ENCODE measurements around the gene SLC35G3. TPM values are rescaled to one million over a fixed set of nuclear protein-coding genes. Genes with fewer than 3 reads are reported as not detected.
A peak's percentile ranks its signal among the peaks of the same experiment; 100 is the strongest.
"Not testable (repeated sequence)": the region's sequence is repeated elsewhere in the genome, so short reads cannot be mapped to it uniquely, and the experiment has no call there.

The SLC35G3 gene
- polyA plus RNA-seq, 1 donor: not detected

- Histone ChIP-seq H3K27me3 (ENCODE audit: control insufficient read depth, insufficient read depth, low read length) (peaks cover 5% of the 10 kb centered on the region), H3K4me1 (ENCODE audit: control insufficient read depth, insufficient read depth, low read length) (no peaks in the 10 kb centered on the region), H3K9me3 (ENCODE audit: control insufficient read depth, low read depth, low read length) (no peaks in the 10 kb centered on the region), H3K4me3 (ENCODE audit: low read length) (no peak overlapping the region), H3K27ac (ENCODE audit: low read length) (no peak overlapping the region), H3K36me3 (ENCODE audit: control insufficient read depth, insufficient read depth, low read length) (no peaks in the 10 kb centered on the region)
- no peak for DNase-seq
- WGBS (ENCODE audit: insufficient coverage, low lambda C conversion rate): no CpG with 5 or more reads among the region's 3 CpGs
Observed at GRCh38 chr17:35235289-35235688, 41.1 kb upstream of the SLC35G3 start.

GRCh38 chr17:35234315-35234714 lies 40.1 kb upstream of the SLC35G3 start:
- not testable (repeated sequence) for H3K27ac ChIP-seq (ENCODE audit: low read length); H3K4me3 ChIP-seq (ENCODE audit: low read length); H3K27me3 ChIP-seq (ENCODE audit: control insufficient read depth, insufficient read depth, low read length); H3K4me1 ChIP-seq (ENCODE audit: control insufficient read depth, insufficient read depth, low read length); H3K9me3 ChIP-seq (ENCODE audit: control insufficient read depth, low read depth, low read length); DNase-seq; H3K36me3 ChIP-seq (ENCODE audit: control insufficient read depth, insufficient read depth, low read length)
- no CpG with 5 or more reads among the region's 4 CpGs for WGBS (ENCODE audit: insufficient coverage, low lambda C conversion rate)

GRCh38 chr17:35229638-35230037 lies 35.4 kb upstream of the SLC35G3 start:
- peaks cover 5% of the 10 kb centered on the region for H3K27me3 ChIP-seq (ENCODE audit: control insufficient read depth, insufficient read depth, low read length)
- H3K27ac ChIP-seq (ENCODE audit: low read length): no peak overlapping the region
- 86% methylated on average over 1 of the region's 1 CpG for WGBS (ENCODE audit: insufficient coverage, low lambda C conversion rate)
- DNase-seq: no peak
- H3K9me3 ChIP-seq (ENCODE audit: control insufficient read depth, low read depth, low read length): no peaks in the 10 kb centered on the region
- no peak overlapping the region for H3K4me3 ChIP-seq (ENCODE audit: low read length)
- H3K36me3 ChIP-seq (ENCODE audit: control insufficient read depth, insufficient read depth, low read length): no peaks in the 10 kb centered on the region
- no peaks in the 10 kb centered on the region for H3K4me1 ChIP-seq (ENCODE audit: control insufficient read depth, insufficient read depth, low read length)

- DNase-seq: no peak
- Histone ChIP-seq H3K9me3 (ENCODE audit: control insufficient read depth, low read depth, low read length) (no peaks in the 10 kb centered on the region), H3K4me3 (ENCODE audit: low read length) (no peak overlapping the region), H3K27ac (ENCODE audit: low read length) (no peak overlapping the region), H3K4me1 (ENCODE audit: control insufficient read depth, insufficient read depth, low read length) (no peaks in the 10 kb centered on the region), H3K27me3 (ENCODE audit: control insufficient read depth, insufficient read depth, low read length) (peaks cover 5% of the 10 kb centered on the region), H3K36me3 (ENCODE audit: control insufficient read depth, insufficient read depth, low read length) (no peaks in the 10 kb centered on the region)
- no CpG with 5 or more reads among the region's 2 CpGs for WGBS (ENCODE audit: insufficient coverage, low lambda C conversion rate)
Observed at GRCh38 chr17:35227546-35227945, 33.4 kb upstream of the SLC35G3 start.

GRCh38 chr17:35224436-35224835 lies 30.2 kb upstream of the SLC35G3 start:
- Histone ChIP-seq H3K27me3 (ENCODE audit: control insufficient read depth, insufficient read depth, low read length) (peaks cover 2% of the 10 kb centered on the region), H3K36me3 (ENCODE audit: control insufficient read depth, insufficient read depth, low read length) (no peaks in the 10 kb centered on the region), H3K4me3 (ENCODE audit: low read length) (no peak overlapping the region), H3K9me3 (ENCODE audit: control insufficient read depth, low read depth, low read length) (no peaks in the 10 kb centered on the region), H3K4me1 (ENCODE audit: control insufficient read depth, insufficient read depth, low read length) (no peaks in the 10 kb centered on the region), H3K27ac (ENCODE audit: low read length) (no peak overlapping the region)
- no CpG with 5 or more reads among the region's 1 CpG for WGBS (ENCODE audit: insufficient coverage, low lambda C conversion rate)
- no peak for DNase-seq

GRCh38 chr17:35222452-35222851 lies 28.3 kb upstream of the SLC35G3 start:
- no peak overlapping the region for H3K4me3 ChIP-seq (ENCODE audit: low read length)
- H3K27me3 ChIP-seq (ENCODE audit: control insufficient read depth, insufficient read depth, low read length): peaks cover 2% of the 10 kb centered on the region
- H3K4me1 ChIP-seq (ENCODE audit: control insufficient read depth, insufficient read depth, low read length): no peaks in the 10 kb centered on the region
- H3K27ac ChIP-seq (ENCODE audit: low read length): no peak overlapping the region
- H3K9me3 ChIP-seq (ENCODE audit: control insufficient read depth, low read depth, low read length): no peaks in the 10 kb centered on the region
- no peaks in the 10 kb centered on the region for H3K36me3 ChIP-seq (ENCODE audit: control insufficient read depth, insufficient read depth, low read length)
- WGBS (ENCODE audit: insufficient coverage, low lambda C conversion rate): no CpG with 5 or more reads among the region's 2 CpGs
- no peak for DNase-seq

GRCh38 chr17:35218915-35219314 lies 24.7 kb upstream of the SLC35G3 start:
- H3K27ac ChIP-seq (ENCODE audit: low read length): no peak overlapping the region
- DNase-seq: no peak

GRCh38 chr17:35217107-35217506 lies 22.9 kb upstream of the SLC35G3 start:
- DNase-seq: no peak
- Histone ChIP-seq H3K36me3 (ENCODE audit: control insufficient read depth, insufficient read depth, low read length) (no peaks in the 10 kb centered on the region), H3K9me3 (ENCODE audit: control insufficient read depth, low read depth, low read length) (no peaks in the 10 kb centered on the region), H3K4me3 (ENCODE audit: low read length) (no peak overlapping the region), H3K27me3 (ENCODE audit: control insufficient read depth, insufficient read depth, low read length) (no peaks in the 10 kb centered on the region), H3K4me1 (ENCODE audit: control insufficient read depth, insufficient read depth, low read length) (no peaks in the 10 kb centered on the region), H3K27ac (ENCODE audit: low read length) (no peak overlapping the region)
- WGBS (ENCODE audit: insufficient coverage, low lambda C conversion rate): 100% methylated on average over 2 of the region's 5 CpGs

More at GRCh38 chr17:35218915-35219314, 24.7 kb upstream of the SLC35G3 start:
- H3K9me3 ChIP-seq (ENCODE audit: control insufficient read depth, low read depth, low read length): no peaks in the 10 kb centered on the region
- H3K27me3 ChIP-seq (ENCODE audit: control insufficient read depth, insufficient read depth, low read length): no peaks in the 10 kb centered on the region
- H3K4me1 ChIP-seq (ENCODE audit: control insufficient read depth, insufficient read depth, low read length): no peaks in the 10 kb centered on the region
- 80% methylated on average over 1 of the region's 2 CpGs for WGBS (ENCODE audit: insufficient coverage, low lambda C conversion rate)
- no peaks in the 10 kb centered on the region for H3K36me3 ChIP-seq (ENCODE audit: control insufficient read depth, insufficient read depth, low read length)
- H3K4me3 ChIP-seq (ENCODE audit: low read length): no peak overlapping the region

- Histone ChIP-seq H3K4me3 (ENCODE audit: low read length) (no peak overlapping the region), H3K4me1 (ENCODE audit: control insufficient read depth, insufficient read depth, low read length) (no peaks in the 10 kb centered on the region), H3K27me3 (ENCODE audit: control insufficient read depth, insufficient read depth, low read length) (no peaks in the 10 kb centered on the region), H3K36me3 (ENCODE audit: control insufficient read depth, insufficient read depth, low read length) (no peaks in the 10 kb centered on the region), H3K27ac (ENCODE audit: low read length) (peak overlapping the region; percentile 23), H3K9me3 (ENCODE audit: control insufficient read depth, low read depth, low read length) (no peaks in the 10 kb centered on the region)
- no CpG with 5 or more reads among the region's 5 CpGs for WGBS (ENCODE audit: insufficient coverage, low lambda C conversion rate)
- no peak for DNase-seq
Observed at GRCh38 chr17:35214631-35215273, 20.6 kb upstream of the SLC35G3 start.

- DNase-seq: peak in 1 of 2 donors; percentile 3
- no peaks in the 10 kb centered on the region for H3K27me3 ChIP-seq (ENCODE audit: control insufficient read depth, insufficient read depth, low read length)
- no peaks in the 10 kb centered on the region for H3K36me3 ChIP-seq (ENCODE audit: control insufficient read depth, insufficient read depth, low read length)
- no peaks in the 10 kb centered on the region for H3K9me3 ChIP-seq (ENCODE audit: control insufficient read depth, low read depth, low read length)
- 77% methylated on average over 3 of the region's 3 CpGs for WGBS (ENCODE audit: insufficient coverage, low lambda C conversion rate)
- H3K4me3 ChIP-seq (ENCODE audit: low read length): no peak overlapping the region
- H3K27ac ChIP-seq (ENCODE audit: low read length): no peak overlapping the region
- no peaks in the 10 kb centered on the region for H3K4me1 ChIP-seq (ENCODE audit: control insufficient read depth, insufficient read depth, low read length)
Observed at GRCh38 chr17:35214192-35214591, 20.0 kb upstream of the SLC35G3 start.

- Histone ChIP-seq H3K4me1 (ENCODE audit: control insufficient read depth, insufficient read depth, low read length) (no peaks in the 10 kb centered on the region), H3K27me3 (ENCODE audit: control insufficient read depth, insufficient read depth, low read length) (no peaks in the 10 kb centered on the region), H3K9me3 (ENCODE audit: control insufficient read depth, low read depth, low read length) (no peaks in the 10 kb centered on the region), H3K4me3 (ENCODE audit: low read length) (no peak overlapping the region), H3K27ac (ENCODE audit: low read length) (no peak overlapping the region), H3K36me3 (ENCODE audit: control insufficient read depth, insufficient read depth, low read length) (no peaks in the 10 kb centered on the region)
- no peak for DNase-seq
- 100% methylated on average over 1 of the region's 5 CpGs for WGBS (ENCODE audit: insufficient coverage, low lambda C conversion rate)
Observed at GRCh38 chr17:35213412-35213940, 19.3 kb upstream of the SLC35G3 start.

Measured in large intestine (tissue), 3 donors.